ENCODE measurements around the gene HSPA6. TPM values are rescaled to one million over a fixed set of nuclear protein-coding genes. Genes with fewer than 3 reads are reported as not detected.

Gene HSPA6
- total RNA-seq, 1 donor from 2014 or later: not detected

GRCh38 chr1:161501234-161501633 lies 23.1 kb upstream of the HSPA6 start:
- Mint-ChIP-seq H3K4me3 (no peak overlapping the region), H3K27ac (ENCODE audit: unreplicated experiment) (no peak overlapping the region), H3K27me3 (ENCODE audit: low read depth) (peaks cover 94% of the 10 kb centered on the region), H3K9me3 (no peaks in the 10 kb centered on the region), H3K4me1 (peaks cover 2% of the 10 kb centered on the region), H3K36me3 (ENCODE audit: low read depth) (no peaks in the 10 kb centered on the region)
- TF ChIP-seq CTCF (conservative IDR thresholded peaks at IDR 0.05): no peak
- DNase-seq (ENCODE audit: low read depth, low spot score): no peak

GRCh38 chr1:161502181-161502580 lies 22.2 kb upstream of the HSPA6 start:
- no peak for DNase-seq (ENCODE audit: low read depth, low spot score)
- Mint-ChIP-seq H3K36me3 (ENCODE audit: low read depth) (no peaks in the 10 kb centered on the region), H3K9me3 (no peaks in the 10 kb centered on the region), H3K27ac (ENCODE audit: unreplicated experiment) (no peak overlapping the region), H3K27me3 (ENCODE audit: low read depth) (peaks cover 95% of the 10 kb centered on the region), H3K4me1 (peaks cover 8% of the 10 kb centered on the region), H3K4me3 (no peak overlapping the region)
- no peak for TF ChIP-seq CTCF (conservative IDR thresholded peaks at IDR 0.05)

GRCh38 chr1:161502641-161503393 lies 21.5 kb upstream of the HSPA6 start:
- no peak for TF ChIP-seq CTCF (conservative IDR thresholded peaks at IDR 0.05)

GRCh38 chr1:161503394-161503748 lies 21.0 kb upstream of the HSPA6 start:
- Mint-ChIP-seq H3K4me3 (no peak overlapping the region), H3K9me3 (no peaks in the 10 kb centered on the region), H3K36me3 (ENCODE audit: low read depth) (no peaks in the 10 kb centered on the region), H3K27me3 (ENCODE audit: low read depth) (peaks cover 95% of the 10 kb centered on the region), H3K27ac (ENCODE audit: unreplicated experiment) (no peak overlapping the region), H3K4me1 (peaks cover 8% of the 10 kb centered on the region)
- no peak for DNase-seq (ENCODE audit: low read depth, low spot score)
- no peak for TF ChIP-seq CTCF (conservative IDR thresholded peaks at IDR 0.05)

More at GRCh38 chr1:161502641-161503393, 21.5 kb upstream of the HSPA6 start:
- DNase-seq (ENCODE audit: low read depth, low spot score): no peak
- Mint-ChIP-seq H3K4me3 (no peak overlapping the region), H3K4me1 (peaks cover 8% of the 10 kb centered on the region), H3K36me3 (ENCODE audit: low read depth) (no peaks in the 10 kb centered on the region), H3K27ac (ENCODE audit: unreplicated experiment) (no peak overlapping the region), H3K9me3 (no peaks in the 10 kb centered on the region), H3K27me3 (ENCODE audit: low read depth) (peaks cover 96% of the 10 kb centered on the region)

GRCh38 chr1:161505686-161506085 lies 18.7 kb upstream of the HSPA6 start:
- peaks cover 8% of the 10 kb centered on the region for H3K4me1 Mint-ChIP-seq

More at GRCh38 chr1:161505686-161506085, 18.7 kb upstream of the HSPA6 start:
- no peak for TF ChIP-seq CTCF (conservative IDR thresholded peaks at IDR 0.05)
- DNase-seq (ENCODE audit: low read depth, low spot score): no peak
- Mint-ChIP-seq H3K27ac (ENCODE audit: unreplicated experiment) (no peak overlapping the region), H3K36me3 (ENCODE audit: low read depth) (no peaks in the 10 kb centered on the region), H3K4me3 (no peak overlapping the region), H3K9me3 (no peaks in the 10 kb centered on the region), H3K27me3 (ENCODE audit: low read depth) (peaks cover 92% of the 10 kb centered on the region)
